Measurements from ENCODE around the gene SMAP2.
A peak's percentile ranks its signal among the peaks of the same experiment; 100 is the strongest.

Gene SMAP2

DNA sequence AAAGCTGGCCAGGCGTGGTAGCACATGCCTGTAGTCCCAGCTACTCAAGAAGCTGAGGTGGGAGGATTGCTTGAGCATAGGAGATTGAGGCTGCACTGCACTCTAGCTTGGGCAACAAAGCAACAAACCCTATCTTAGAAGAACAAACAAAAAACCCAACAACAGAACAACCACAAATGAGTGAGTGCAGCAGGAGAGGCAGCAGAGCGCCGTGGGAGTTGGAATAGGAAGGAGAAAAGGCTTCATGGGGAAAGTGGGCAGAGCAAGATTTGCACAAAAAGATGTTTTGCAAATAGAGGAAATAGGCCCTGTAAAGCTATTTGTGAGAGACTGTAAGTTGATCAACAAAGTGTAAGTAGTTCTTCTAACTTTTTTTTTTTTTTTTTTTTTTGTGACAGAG, 19.6 kb downstream of the SMAP2 start:
- Mint-ChIP-seq H3K27ac (peak overlapping the region; percentile 92), H3K36me3 (ENCODE audit: low read depth) (peaks cover 57% of the 10 kb centered on the region), H3K9me3 (no peaks in the 10 kb centered on the region), H3K4me3 (peak overlapping the region; percentile 50), H3K4me1 (ENCODE audit: low read depth) (peaks cover 99% of the 10 kb centered on the region), H3K27me3 (no peaks in the 10 kb centered on the region)

DNA sequence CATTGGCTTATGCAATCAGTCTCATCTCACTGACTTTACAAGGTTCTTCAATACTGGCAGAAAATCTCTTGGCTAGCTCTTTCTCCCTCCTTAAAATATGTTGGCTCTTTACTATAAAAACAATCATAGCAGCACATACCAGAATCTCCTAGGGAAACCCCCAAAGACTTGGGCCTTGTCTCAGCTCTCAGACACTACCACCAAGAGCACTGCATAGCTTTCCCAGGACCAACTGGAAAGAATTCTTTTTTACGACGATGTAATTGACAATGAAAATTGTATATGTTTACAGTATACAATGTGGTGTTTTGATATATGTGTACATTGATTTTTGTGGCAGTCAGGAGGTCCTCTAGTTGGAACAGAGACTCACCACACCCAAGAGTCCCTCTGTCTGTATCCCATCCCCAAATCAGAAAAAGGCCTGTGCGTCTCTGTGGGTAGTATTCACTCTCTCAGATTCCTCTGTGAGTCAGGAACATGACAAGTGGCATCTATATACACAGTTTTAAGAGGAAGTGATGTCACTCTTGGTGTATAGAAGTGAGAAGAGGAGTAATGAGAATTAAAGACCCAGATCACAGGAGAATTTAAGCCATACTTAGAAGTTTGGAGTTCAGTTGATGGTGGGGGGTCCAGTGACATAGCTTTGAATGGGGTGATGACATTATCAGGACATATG, 21.1 kb downstream of the SMAP2 start:
- Mint-ChIP-seq H3K4me1 (ENCODE audit: low read depth) (peaks cover 96% of the 10 kb centered on the region), H3K9me3 (no peaks in the 10 kb centered on the region), H3K27ac (peak overlapping the region; percentile 92), H3K27me3 (no peaks in the 10 kb centered on the region), H3K36me3 (ENCODE audit: low read depth) (peaks cover 48% of the 10 kb centered on the region), H3K4me3 (peak overlapping the region; percentile 41)

DNA sequence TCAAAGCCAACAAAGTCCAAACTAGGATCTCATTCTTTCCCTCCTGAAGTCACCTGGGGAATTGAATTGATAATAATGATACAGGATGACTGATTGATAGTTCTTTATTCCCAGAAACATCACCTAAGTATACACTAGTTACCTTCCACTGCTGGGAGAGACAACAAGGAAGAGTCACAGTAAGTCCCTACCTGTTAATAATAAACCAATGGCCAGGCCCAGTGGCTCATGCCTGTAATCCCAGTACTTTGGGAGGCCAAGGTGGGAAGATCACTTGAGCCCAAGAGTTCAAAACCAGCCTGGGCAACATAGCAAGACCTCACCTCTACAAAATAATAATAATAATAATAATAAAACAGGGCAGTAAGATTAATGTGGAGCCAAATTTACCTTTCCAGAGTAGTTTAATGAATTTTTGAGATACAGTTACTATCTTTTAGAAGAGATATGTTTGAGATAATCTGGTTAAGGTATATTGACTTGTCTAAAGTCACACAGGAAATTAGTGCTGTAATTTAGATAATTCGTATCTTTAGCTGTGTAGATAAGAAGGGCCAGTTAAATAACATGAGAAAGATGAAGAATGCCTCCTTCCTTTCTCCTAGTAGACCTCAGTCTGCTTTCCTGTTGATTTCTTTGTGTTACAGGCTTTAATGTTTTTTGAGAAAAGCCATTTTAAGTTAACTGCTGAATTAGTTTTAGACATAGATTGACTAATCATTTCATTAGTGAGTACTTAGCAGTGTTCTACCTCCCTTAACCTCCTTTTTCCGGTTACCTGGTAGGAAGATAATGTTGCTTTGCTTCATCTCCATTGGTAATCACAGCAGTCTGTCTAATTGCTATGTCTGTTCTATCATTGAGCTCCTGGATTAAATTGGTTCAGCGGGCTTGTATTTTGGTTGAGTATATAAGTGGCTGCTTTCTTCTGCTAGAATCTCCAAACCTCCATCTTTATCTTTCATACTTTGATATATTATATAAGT, 22.0 kb downstream of the SMAP2 start:
- H3K36me3 Mint-ChIP-seq (ENCODE audit: low read depth) = peaks cover 44% of the 10 kb centered on the region
- peak overlapping the region; percentile 92 for H3K27ac Mint-ChIP-seq
- peak overlapping the region; percentile 41 for H3K4me3 Mint-ChIP-seq
- no peaks in the 10 kb centered on the region for H3K9me3 Mint-ChIP-seq
- peaks cover 96% of the 10 kb centered on the region for H3K4me1 Mint-ChIP-seq (ENCODE audit: low read depth)
- no peaks in the 10 kb centered on the region for H3K27me3 Mint-ChIP-seq

DNA sequence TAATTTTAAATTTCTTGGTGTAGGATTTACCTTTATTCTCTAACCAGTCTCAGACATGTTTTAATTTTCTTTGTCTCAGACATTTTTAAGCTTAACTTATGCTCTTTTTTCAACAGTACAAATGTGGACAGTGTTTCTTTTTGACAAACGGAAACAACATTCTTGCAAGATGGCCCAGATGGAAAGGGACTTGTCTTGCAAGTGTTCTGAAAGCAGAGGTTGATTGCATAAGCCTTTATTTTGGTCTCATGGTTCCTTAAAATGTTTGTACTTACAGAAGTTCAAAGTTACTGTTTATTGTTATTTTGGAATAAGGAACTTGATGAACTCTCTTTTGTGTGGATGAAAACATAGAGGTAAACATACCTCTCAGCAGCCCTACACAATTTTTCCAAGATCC, 22.9 kb downstream of the SMAP2 start:
- Mint-ChIP-seq H3K27ac (peak overlapping the region; percentile 77), H3K4me3 (peak overlapping the region; percentile 55), H3K27me3 (no peaks in the 10 kb centered on the region), H3K36me3 (ENCODE audit: low read depth) (peaks cover 44% of the 10 kb centered on the region), H3K4me1 (ENCODE audit: low read depth) (peaks cover 96% of the 10 kb centered on the region), H3K9me3 (no peaks in the 10 kb centered on the region)

DNA sequence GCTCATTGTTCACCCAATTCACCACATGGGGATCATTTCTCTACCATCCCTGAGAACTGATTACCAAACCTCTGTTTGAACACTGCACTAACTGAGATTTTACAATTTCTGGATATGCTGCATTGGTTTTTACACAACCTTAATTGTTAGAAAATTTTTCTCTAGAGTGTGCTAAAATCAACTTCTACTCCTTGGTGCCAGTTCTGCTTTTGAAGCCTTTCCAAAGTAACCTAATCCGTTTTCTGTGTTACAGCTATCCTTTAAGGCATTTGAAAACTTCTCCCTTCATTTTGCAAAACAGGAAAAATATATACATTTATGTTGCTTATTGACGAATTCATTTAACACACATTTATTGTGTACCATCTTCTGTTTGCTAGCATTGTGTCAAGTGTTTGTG, 23.7 kb downstream of the SMAP2 start:
- Mint-ChIP-seq H3K4me3 (peak overlapping the region; percentile 55), H3K27ac (peak overlapping the region; percentile 77), H3K36me3 (ENCODE audit: low read depth) (peaks cover 51% of the 10 kb centered on the region), H3K27me3 (no peaks in the 10 kb centered on the region), H3K9me3 (no peaks in the 10 kb centered on the region), H3K4me1 (ENCODE audit: low read depth) (peaks cover 96% of the 10 kb centered on the region)

DNA sequence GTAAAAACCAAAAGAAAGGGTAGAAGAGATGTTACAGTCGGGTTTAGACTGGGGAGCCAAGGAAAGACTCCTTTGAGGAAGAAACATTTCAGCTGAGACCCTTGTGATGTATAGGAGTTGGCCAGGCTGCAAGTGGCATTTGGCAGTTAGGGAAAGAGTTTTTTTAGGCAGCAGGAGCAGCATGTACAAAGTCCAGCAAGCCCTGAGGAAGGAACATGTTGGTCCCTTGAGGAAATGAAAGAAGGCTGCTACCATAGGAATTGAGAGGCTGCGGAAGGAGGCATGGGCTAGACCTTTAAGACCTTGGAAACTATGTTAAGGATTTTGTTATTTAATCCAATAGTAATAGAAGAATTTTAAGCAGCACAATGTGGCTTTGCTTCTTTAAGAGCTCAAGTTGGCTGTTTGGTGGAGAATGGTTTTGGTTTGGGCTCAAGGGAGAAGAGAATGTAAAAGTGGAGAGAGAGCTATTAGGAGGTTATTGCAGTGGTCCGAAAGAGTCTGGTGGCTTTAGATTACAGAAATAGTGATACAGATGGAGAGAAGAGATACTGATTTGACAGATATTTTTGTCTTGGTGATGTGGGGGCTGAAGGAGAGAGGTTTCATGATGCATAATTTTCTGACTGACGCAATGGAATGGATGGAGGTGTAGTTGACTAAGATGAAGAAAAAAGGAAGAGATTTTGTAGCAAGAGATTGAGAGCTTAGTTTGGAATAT, 26.6 kb downstream of the SMAP2 start:
- Mint-ChIP-seq H3K27me3 (no peaks in the 10 kb centered on the region), H3K4me3 (peak overlapping the region; percentile 63), H3K9me3 (no peaks in the 10 kb centered on the region), H3K36me3 (ENCODE audit: low read depth) (peaks cover 49% of the 10 kb centered on the region), H3K27ac (peak overlapping the region; percentile 91), H3K4me1 (ENCODE audit: low read depth) (peaks cover 97% of the 10 kb centered on the region)

DNA sequence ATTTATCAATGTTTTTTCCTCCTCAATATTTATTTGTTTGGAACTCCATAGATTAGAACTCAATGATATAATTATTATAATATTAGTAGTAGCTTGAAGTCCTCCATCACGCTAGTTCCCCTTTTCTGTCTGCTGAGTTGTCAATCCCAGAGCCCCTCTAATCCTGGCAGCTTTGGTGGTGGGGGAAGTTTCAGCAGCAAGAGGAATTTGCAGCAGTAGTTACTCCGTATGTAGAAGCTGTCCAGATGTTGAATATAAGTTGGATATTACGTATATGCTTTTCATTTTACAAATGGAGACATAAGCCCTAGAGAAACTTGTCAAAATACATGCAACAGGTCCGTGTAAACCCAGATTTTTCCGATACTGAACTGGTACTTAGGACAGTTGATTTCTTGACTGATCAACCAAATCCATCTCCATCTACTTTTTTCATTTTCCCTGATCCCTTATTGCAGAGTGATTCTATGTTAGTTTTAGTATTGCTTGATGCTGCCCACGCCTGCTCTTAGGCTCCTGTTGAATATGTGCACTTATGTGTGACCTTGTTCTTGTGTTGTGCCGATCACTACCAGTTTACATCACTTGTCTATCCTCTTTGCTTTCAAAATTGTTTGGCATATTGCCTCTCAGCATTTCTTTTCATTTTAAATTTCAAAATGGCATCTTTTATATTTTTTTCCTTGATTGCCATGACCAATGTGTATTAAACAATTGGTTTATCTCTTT, 28.1 kb downstream of the SMAP2 start:
- Mint-ChIP-seq H3K9me3 (no peaks in the 10 kb centered on the region), H3K4me1 (ENCODE audit: low read depth) (peaks cover 89% of the 10 kb centered on the region), H3K27me3 (no peaks in the 10 kb centered on the region), H3K27ac (peak overlapping the region; percentile 83), H3K4me3 (peak overlapping the region; percentile 65), H3K36me3 (ENCODE audit: low read depth) (peaks cover 47% of the 10 kb centered on the region)

DNA sequence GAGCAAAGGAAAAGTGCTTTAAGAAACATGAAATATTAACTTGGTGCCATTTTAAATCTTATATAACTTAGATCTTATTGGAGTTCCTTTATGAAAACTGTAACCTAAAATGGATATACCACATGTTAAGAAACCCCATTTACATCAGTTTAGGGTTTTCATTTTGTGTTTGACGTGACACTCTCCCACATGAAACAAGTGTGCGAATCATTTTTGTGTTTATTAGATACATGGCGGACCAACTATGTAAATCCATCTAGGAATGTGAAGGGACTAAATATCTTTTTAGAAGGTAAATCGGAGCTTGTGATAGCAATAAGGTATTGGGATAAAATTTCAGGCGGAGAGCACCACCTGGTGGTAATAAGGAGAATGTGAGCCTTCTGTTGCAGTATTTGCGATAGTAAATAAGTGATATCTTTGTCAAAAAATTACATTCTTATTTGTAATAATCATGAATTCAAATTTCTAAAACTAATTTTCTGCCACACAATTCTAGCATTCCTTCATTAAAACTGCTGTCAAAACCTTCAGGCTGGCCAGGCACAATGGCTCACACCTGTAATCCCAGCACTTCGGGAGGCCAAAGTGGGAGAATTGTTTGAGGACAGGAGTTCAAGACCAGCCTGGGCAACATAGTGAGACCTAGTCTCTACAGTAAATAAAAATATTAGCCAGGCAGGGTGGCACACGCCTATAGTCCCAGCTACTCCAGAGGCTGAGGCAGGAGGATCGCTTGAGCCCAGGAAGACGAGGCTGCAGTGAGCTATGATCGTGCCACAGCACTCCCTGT, 31.3 kb downstream of the SMAP2 start:
- Mint-ChIP-seq H3K4me3 (peak overlapping the region; percentile 56), H3K27me3 (no peaks in the 10 kb centered on the region), H3K27ac (peak overlapping the region; percentile 87), H3K36me3 (ENCODE audit: low read depth) (peaks cover 51% of the 10 kb centered on the region), H3K4me1 (ENCODE audit: low read depth) (peaks cover 67% of the 10 kb centered on the region), H3K9me3 (no peaks in the 10 kb centered on the region)

DNA sequence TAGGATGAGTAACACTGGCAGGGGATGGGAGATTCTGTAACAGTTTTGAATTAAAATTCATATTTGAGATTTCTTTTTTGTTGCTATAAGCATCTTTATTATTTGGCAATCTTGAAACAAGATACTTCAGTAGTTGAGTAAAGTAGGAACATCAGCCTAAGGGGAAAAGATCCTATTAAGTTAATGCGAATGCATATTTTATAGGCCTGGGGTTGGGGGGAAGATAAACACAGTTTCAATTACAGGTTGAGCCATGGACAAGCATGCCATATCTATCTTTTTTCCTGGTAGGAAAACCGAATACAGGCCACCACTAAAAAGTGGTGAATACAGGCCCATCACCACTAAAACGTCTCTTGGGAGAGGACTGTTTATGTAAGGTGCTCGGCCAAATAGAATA, 32.3 kb downstream of the SMAP2 start:
- H3K36me3 Mint-ChIP-seq (ENCODE audit: low read depth) = peaks cover 53% of the 10 kb centered on the region
- H3K27me3 Mint-ChIP-seq = no peaks in the 10 kb centered on the region
- peaks cover 57% of the 10 kb centered on the region for H3K4me1 Mint-ChIP-seq (ENCODE audit: low read depth)
- H3K4me3 Mint-ChIP-seq = no peak overlapping the region
- H3K27ac Mint-ChIP-seq = peak overlapping the region; percentile 11
- H3K9me3 Mint-ChIP-seq = no peaks in the 10 kb centered on the region

DNA sequence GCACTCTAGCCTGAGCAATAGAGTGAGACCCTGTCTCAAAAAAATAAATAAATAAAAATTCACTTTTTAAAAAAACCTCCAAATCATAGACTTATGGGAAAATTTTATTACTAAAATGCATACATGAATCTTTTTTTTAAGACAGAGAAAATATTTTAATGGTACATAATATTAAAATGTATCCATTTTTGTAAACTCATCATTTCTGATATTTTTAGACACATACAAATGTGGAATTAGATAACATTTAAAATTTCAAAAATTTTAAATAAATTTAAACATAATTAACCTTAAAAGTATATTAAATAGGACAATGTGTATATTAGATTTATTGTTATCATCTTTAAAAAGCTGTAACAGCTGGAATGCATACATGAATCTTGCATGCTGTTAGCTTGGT, 33.9 kb downstream of the SMAP2 start:
- peaks cover 52% of the 10 kb centered on the region for H3K4me1 Mint-ChIP-seq (ENCODE audit: low read depth)
- no peaks in the 10 kb centered on the region for H3K9me3 Mint-ChIP-seq
- peaks cover 57% of the 10 kb centered on the region for H3K36me3 Mint-ChIP-seq (ENCODE audit: low read depth)
- H3K4me3 Mint-ChIP-seq = no peak overlapping the region
- no peaks in the 10 kb centered on the region for H3K27me3 Mint-ChIP-seq
- no peak overlapping the region for H3K27ac Mint-ChIP-seq

DNA sequence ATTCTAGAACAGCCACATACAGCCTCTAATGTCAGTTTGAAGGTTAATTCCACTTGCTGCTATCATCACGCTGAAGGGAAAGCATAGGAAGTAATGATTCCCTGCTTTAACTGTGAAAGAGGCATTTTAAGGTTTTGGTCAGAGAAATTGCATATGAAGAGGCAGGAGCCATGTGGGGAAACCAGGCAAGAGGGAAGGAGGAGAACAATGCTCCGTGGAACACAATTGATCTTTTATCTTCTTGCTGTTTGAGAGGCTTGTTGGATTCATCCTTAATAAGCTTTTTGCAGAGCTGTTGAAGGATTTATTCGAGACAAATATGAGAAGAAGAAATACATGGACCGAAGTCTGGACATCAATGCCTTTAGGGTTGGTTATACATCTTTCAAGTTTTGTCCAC, 35.9 kb downstream of the SMAP2 start:
- Mint-ChIP-seq H3K27me3 (no peaks in the 10 kb centered on the region), H3K4me3 (no peak overlapping the region), H3K4me1 (ENCODE audit: low read depth) (peaks cover 48% of the 10 kb centered on the region), H3K27ac (peak overlapping the region; percentile 5), H3K9me3 (no peaks in the 10 kb centered on the region), H3K36me3 (ENCODE audit: low read depth) (peaks cover 72% of the 10 kb centered on the region)

DNA sequence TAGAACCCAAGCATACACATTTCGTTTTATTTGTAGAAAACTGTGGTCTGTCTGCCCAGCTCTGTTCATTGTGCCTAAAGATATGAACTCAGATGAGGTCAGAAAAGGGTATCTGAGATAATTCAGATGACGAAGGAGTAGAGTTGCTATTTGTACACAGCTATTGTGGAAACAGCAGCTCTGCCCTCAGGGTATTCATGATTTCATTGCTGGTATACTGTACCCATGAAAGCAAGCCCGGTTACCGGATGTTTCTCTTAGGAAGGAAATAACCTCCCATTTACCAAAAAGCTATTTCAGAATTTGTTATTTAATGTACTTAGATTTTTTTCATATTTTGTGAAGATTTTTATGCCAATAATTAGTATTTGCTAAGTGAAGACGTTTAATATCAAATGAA, 37.8 kb downstream of the SMAP2 start:
- Mint-ChIP-seq H3K9me3 (no peaks in the 10 kb centered on the region), H3K4me1 (ENCODE audit: low read depth) (peaks cover 40% of the 10 kb centered on the region), H3K4me3 (no peak overlapping the region), H3K27ac (no peak overlapping the region), H3K36me3 (ENCODE audit: low read depth) (peaks cover 90% of the 10 kb centered on the region), H3K27me3 (no peaks in the 10 kb centered on the region)

DNA sequence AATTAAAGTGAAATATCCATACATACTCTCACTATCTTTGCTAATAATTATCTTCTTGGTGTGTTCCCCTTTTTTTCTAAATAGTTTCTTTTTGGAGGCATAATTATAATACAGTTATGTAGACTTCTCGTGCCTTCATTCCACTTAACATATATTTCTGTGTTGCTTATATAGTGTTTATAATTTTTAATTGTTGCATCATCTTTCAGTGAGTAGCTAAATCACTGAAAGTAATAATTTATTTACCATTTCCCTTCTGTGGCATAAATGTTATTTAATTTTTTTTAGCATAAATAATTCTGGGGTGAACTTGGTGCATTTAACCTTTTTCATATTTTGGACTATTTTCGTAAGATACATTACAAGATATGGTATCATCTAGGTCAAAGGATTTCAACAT, 38.3 kb downstream of the SMAP2 start:
- Mint-ChIP-seq H3K27me3 (no peaks in the 10 kb centered on the region), H3K4me3 (no peak overlapping the region), H3K9me3 (no peaks in the 10 kb centered on the region), H3K27ac (no peak overlapping the region), H3K36me3 (ENCODE audit: low read depth) (peaks cover 90% of the 10 kb centered on the region), H3K4me1 (ENCODE audit: low read depth) (peaks cover 40% of the 10 kb centered on the region)

All from stimulated activated naive CD8-positive, alpha-beta T cell treated with anti-CD3 and anti-CD28 coated beads, Interleukin-15, Interleukin-2, amounts not matched to agents 100 ng/mL and 50 ng/mL, for 24 hours (primary cell).